GM18502 (cell line): Measurements from ENCODE around the gene SLC8A2.
"Not testable (repeated sequence)": the region's sequence is repeated elsewhere in the genome, so short reads cannot be mapped to it uniquely, and the experiment has no call there.

ENCODE experiments used
- ATAC-seq: cut with Tn5 transposase; IDR thresholded peaks from one replicate; pipeline ENCODE4 v1.9.1; 2021; ENCODE audit warnings: mild to moderate bottlenecking; ENCODE audit not compliant: unreplicated experiment, poor library complexity

The SLC8A2 gene

GRCh38 chr19:47490031-47490430 lies 18.3 kb upstream of the SLC8A2 start:
- ATAC-seq = no peak

- no peak for ATAC-seq
Measured at GRCh38 chr19:47489072-47489914, 17.6 kb upstream of the SLC8A2 start.

GRCh38 chr19:47487551-47488515 lies 16.1 kb upstream of the SLC8A2 start:
- ATAC-seq = no peak

GRCh38 chr19:47486900-47487299 lies 15.2 kb upstream of the SLC8A2 start:
- ATAC-seq = no peak

- ATAC-seq = not testable (repeated sequence)
Measured at GRCh38 chr19:47486220-47486619, 14.5 kb upstream of the SLC8A2 start.

- ATAC-seq = no peak
Measured at GRCh38 chr19:47485210-47485609, 13.5 kb upstream of the SLC8A2 start.

- ATAC-seq = peak; percentile 64
Measured at GRCh38 chr19:47483800-47484690, 12.4 kb upstream of the SLC8A2 start, which contains the start of gene KPTN. Gene KPTN, minus strand, starts transcription at chr19:47484219. Its CDS starts 59 bp downstream, at chr19:47484160.

GRCh38 chr19:47483200-47483599 lies 11.5 kb upstream of the SLC8A2 start:
- no peak for ATAC-seq

GRCh38 chr19:47481460-47482052 lies 9.9 kb upstream of the SLC8A2 start:
- no peak for ATAC-seq

- no peak for ATAC-seq
Measured at GRCh38 chr19:47480658-47481057, 9.0 kb upstream of the SLC8A2 start.

- no peak for ATAC-seq
Measured at GRCh38 chr19:47479701-47480503, 8.2 kb upstream of the SLC8A2 start.

- no peak for ATAC-seq
Measured at GRCh38 chr19:47476438-47476972, 4.8 kb upstream of the SLC8A2 start.

- no peak for ATAC-seq
Measured at GRCh38 chr19:47475465-47475864, 3.8 kb upstream of the SLC8A2 start.

- ATAC-seq = no peak
Measured at GRCh38 chr19:47473336-47473735, 1.6 kb upstream of the SLC8A2 start.

GRCh38 chr19:47471381-47471732 lies 336 bp downstream of the SLC8A2 start:
- ATAC-seq = no peak

GRCh38 chr19:47470447-47471195 lies 1.1 kb downstream of the SLC8A2 start:
- ATAC-seq = no peak

GRCh38 chr19:47469719-47470118 lies 2.0 kb downstream of the SLC8A2 start:
- ATAC-seq = no peak

GRCh38 chr19:47469363-47469700 lies 2.4 kb downstream of the SLC8A2 start:
- no peak for ATAC-seq
